Measurements from ENCODE around the gene RDH5.
"Not testable (repeated sequence)": the region's sequence is repeated elsewhere in the genome, so short reads cannot be mapped to it uniquely, and the experiment has no call there.

The RDH5 gene

DNA sequence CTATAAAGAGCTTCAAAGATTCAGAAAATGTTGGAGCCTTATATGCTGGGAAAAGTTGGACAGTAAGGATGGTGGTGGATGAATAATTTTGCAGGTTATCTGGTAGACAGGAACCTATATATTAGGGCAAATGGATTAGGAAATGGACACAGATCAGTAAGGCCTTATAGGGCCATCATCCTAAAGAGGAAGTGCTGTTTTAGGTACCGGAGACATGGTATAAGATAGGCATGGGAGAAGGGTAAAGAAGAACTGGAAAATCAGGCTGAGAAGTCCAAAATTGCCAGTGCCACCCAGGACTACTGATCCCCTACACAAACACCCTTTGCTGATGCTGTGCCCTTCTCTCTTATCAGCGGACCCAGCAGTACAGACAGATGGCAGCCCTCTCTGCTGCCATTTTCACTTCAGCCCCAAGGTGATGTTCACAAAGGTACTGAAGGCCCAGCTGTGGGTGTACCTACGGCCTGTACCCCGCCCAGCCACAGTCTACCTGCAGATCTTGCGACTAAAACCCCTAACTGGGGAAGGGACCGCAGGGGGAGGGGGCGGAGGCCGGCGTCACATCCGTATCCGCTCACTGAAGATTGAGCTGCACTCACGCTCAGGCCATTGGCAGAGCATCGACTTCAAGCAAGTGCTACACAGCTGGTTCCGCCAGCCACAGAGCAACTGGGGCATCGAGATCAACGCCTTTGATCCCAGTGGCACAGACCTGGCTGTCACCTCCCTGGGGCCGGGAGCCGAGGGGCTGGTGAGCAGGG lies 28.2 kb downstream of the RDH5 start:
- DNase-seq = no peak

DNA sequence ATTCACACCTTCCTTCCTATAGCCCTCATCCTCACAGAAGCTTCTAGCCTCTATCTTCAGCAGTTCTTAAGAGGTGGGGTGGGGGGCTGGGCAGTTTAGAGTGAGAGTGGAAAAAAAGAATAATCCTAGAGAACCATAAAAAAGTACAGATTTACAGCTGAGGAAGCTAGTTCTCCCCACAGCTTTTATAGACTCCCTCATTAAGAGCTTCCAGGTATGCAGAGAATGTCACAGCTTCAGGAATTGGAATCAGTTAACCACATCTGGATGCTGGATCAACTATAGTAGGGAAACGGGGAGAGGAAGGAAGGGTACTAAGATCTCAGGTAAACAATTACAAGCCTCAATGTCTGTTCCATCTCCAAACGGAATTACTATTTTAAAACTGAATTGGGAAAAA lies 35.1 kb downstream of the RDH5 start:
- no peak for DNase-seq

DNA sequence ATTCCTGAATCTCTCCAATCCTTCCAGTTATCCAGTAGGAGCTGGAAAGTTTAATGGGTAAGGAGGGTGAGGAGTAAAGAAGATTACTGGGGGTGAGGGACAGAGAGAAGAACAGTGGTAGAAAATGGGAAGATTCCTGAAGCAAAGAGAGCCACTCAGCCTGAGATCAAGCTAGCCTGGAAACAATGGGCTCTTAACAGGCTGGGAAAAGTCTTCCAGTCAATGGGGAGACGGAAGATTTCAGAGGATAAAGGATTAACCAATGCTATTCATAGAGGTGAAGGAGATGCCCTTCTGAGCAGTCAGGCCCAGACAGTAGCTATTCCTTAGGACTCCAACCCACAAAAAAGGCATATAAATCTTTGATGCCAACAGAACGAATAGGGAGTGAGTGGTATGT lies 37.5 kb downstream of the RDH5 start:
- no peak for DNase-seq

DNA sequence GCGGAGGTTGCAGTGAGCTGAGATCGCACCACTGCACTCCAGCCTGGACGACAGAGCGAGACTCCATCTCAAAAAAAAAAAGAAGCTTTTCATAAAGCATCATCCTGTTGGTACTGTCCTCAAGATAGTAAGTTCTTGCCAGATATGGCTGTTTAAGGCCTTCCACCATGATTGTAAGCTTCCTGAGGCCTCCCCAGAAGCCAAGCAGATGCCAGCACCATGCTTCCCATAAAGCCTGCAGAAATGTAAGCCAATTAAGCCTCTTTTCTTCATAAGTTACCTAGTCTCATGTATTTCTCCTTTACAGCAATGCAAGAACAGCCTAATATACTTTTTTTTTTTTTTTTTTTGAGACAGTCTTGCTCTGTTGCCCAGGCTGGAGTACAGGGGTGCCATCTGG lies 38.4 kb downstream of the RDH5 start:
- not testable (repeated sequence) for DNase-seq

DNA sequence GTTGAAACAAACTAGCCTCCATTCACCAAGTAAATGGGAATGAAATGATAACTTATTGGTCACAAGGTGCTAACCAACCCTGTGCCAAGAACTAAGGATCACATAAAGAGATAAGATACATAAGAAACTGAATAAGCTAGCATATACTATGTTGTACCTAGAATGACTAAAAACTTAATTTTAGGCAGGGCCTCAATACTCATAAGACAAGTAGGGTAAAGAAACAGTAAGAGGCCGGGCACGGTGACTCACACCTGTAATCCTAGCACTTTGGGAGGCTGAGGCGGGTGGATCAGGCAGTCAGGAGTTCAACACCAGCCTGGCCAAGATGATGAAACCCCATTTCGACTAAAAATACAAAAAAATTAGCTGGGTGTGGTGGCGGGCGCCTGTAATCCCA lies 40.5 kb downstream of the RDH5 start:
- no peak for DNase-seq

DNA sequence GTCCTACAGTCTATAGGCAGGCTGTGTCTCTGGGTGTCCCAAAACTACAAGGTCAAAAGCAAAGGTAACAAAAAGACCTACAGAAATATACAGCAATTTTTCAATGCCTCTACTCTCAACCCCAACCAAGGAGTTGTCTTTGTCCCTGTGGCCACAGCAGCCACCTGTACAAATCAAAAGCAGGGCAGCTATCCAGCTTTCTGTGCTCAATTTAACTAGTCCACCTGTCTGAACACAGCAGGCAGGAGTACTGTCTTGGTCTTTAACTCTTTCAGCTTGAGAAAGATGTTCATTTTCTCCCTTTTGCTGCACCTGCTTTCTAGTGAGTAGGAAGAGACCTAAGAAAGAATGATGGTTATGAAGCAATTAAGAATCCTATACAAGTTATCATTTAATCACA lies 42.5 kb downstream of the RDH5 start:
- DNase-seq = no peak

DNA sequence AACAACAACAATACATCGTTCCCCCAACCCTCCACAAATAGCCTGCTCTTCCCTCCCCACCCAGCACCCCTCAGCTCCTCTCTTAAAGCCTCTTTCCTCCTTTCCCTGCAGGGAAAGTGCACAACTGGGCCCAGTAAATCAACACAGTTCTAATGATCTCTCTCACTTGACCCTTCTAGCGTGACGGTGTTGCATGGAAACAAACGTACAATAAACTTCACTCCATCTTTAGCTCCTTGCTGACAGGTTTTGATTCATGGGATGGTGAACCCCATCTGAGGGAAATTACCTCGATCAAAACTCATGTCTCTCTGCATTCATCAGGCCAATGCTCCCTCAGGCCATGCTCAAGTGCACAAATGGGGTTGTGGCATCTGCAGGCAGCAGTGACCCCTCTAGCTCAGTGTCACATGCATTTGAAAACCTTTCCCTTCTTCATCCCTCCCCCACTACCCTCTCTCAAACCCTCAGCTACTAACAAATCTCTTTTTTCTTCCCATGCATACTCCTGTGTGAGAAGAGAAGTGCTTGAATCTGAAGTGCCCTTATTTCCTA lies 45.6 kb downstream of the RDH5 start:
- no peak for DNase-seq

DNA sequence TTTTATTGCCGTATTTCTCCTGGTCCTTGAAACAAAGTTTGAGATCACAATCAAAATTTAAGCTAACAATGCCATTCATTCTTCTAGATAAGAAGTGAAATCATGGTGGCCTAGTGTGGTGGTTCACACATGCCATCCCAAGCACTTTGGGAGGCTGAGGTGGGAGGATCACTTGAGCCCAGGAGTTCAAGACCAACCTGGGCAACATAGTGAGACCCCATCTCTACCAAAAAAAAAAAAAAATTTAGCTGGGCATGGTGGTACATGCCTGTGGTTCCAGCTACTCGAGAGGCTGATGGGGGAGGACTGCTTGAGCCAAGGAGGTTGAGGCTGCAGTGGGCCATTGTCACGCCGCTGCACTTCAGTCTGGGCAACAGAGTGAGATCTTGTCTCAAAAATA lies 47.0 kb downstream of the RDH5 start:
- DNase-seq = no peak

DNA sequence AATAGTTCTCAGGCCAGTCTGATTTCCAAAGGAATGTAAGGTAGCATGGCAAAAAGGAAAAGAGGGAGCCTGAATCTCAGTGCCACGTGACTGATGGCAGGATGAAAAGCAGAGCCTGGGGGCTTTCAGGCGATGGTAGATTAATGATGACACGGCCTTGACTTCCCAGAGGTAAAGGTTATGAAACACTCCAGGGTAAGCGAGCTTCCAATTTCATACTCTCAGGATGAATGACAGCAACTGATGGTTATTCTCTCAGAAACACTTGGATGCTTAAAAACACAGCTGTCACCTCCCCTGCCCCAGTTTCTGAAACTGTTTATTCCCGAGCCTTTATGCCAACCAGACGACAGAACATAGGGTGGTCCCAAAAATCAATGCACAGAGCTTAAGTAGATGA lies 51.5 kb downstream of the RDH5 start:
- DNase-seq = no peak
